IPS-11a (cell line): ENCODE data around the gene TMCC2.

Source experiments
- H3K4me3 ChIP-seq: one replicate; pipeline ENCODE4 v1.5.1; 2013; ENCODE audit warnings: low read depth, low read length, control low read depth

TMCC2 gene

DNA sequence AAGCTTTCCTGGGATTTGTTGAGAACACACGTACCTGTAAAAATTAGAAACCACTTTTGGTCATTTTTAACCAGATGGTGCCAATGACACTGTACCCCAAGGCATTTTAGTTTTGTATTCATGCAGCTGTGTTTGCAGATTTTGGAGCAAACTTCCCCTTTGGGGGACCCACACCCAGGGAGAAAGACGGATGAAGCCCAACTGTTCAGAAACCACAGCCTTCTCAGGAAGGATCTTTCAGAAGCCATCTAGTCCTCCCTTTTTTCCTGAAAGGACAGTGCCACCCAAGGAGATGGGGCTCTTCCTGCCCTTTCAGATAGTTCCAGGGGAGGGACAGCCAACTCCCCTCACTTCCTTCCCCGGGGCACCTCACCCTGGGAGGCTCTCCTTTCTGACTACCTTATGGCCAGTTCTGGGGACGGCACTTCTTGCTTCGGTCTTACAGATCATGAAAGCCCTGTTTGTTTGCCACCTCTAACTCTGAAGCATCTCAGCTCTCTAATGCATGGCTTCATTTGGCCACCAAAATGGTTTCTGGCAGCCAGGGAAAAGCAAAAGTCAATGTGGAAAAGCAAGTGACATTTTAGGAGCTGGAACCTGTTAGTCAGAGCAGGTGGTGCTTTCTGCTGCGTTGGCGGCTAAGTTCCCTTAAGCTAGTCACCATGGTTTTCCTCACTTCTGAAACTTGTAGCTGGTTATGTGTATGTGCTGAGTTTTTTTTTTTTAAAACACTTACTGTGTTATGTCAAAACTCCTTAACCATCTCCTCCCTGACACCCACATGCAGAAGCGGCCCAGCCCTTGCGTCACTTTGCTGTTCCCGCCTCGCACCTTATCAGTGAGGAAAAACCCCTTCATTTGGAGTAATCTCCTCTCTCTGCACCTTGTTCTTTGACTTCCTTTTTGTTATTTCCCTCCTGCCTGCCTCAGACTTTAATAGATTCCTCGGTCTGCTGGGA, 10.1 kb downstream of the TMCC2 start:
- H3K4me3 ChIP-seq = no peak overlapping the region

DNA sequence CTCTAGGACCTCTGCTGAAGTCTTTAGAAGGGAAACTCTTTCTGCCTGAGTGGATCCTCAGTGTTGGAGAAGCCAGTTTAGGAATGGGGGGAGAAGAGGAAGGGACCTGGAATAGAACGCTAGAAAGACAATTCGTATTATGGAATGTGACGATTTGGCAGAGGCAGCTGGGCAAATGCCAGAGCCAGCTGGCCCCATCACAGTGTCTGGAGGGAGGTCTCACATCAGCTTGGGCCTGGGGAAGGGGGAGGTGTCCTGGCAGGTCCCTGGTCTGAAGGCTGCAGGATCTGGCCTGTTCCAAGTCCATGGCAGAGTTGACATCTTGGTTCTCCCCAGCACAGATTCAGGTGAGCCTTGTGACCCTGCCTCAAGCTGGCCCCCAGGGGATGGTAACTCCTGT, 11.3 kb downstream of the TMCC2 start:
- no peak overlapping the region for H3K4me3 ChIP-seq

DNA sequence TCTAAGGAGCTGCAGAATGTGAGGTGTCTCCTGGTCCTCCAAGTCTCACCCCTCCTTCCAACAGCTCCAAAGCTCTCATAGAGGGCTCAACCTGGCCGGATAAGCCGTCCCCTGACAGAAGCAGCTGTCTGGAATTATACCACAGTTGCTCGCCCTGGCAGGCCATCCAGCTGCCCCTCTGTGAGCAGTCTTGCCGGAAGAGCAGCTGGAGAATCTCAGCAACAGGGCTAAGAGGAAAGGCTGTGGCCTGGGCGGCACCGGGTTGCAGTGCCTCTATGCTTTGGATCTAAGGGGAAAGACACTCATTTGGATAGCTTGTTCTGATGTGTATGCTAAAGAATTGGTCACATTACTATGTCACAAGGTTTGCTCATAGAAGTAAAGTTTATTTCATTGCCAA, 12.4 kb downstream of the TMCC2 start:
- H3K4me3 ChIP-seq = no peak overlapping the region

DNA sequence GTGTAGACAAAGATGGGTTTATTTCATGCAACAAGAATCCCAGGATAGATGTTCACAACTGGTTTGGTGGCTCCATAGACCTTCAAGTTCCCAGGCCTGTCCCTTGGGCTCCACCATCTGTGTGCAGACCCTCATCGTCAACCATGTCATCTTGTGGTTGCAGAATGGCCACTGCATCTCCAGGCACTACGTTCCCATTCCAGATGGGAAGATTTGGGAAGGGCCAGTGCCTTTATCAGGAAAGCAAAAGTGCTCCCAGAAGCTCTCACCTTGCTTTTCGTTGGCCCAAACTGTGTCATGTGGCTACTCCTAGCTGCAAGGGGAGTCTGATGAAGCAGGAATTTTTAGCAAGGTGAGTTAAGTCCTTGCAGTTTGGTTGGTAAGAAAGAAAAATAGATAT, 12.8 kb downstream of the TMCC2 start:
- H3K4me3 ChIP-seq = no peak overlapping the region

DNA sequence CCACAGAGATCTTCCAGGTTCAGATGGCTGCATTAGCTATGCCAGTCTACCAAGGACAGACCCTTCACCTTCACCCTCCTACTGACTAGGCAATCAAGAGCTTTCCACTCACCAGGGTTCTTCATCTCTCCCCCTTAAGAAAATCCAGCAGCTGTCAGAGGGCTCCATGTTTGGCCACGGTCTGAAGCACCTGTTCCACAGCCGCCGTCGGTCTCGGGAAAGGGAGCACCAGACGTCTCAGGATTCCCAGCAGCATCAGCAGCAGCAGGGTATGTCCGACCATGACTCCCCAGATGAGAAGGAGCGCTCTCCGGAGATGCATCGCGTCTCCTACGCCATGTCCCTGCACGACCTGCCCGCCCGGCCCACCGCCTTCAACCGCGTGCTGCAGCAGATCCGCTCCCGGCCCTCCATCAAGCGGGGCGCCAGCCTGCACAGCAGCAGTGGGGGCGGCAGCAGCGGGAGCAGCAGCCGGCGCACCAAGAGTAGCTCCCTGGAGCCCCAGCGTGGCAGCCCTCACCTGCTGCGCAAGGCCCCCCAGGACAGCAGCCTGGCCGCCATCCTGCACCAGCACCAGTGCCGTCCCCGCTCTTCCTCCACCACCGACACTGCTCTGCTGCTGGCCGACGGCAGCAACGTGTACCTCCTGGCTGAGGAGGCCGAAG, 13.8 kb downstream of the TMCC2 start:
- no peak overlapping the region for H3K4me3 ChIP-seq

DNA sequence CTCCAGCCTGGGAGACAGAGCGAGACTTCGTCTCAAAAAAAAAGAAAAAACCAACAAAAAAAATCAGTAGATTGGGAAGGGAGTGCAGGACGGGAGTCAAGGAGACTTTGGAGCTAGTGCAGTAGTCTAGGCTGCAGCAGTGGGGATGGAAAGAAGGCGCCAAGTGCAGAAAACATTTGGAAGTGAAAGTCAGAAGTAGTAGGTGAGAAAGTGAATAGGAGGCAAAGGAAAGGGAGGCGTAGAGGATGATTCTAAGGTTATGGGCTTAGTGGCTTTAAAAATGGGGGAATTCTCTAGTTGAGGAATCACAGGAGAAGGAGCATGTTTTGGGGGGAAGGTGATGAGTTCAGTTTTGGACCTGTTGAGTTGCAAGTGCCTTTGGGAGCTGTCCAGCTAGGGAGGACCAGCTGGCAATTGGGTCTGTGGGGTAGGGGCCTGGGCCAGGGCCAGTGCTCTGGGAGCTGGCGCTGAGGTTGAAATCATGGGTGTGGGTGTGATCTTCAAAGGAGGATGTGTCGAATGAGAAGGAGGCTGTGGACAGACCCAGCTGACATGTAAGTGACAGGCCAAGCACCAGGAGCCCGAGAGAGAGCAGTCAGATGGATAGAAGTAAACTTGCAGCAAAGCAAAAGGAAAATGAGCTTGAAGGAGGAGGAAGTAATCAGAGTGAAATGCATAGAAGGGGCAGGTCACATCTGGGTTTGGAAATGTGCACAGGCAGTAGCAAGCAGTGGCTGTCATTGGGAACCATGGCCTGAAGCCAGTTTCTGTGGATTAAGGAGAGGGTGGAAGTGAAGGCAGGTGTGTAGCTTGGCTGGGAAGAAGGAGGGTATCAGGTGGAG, 15.8 kb downstream of the TMCC2 start:
- no peak overlapping the region for H3K4me3 ChIP-seq

DNA sequence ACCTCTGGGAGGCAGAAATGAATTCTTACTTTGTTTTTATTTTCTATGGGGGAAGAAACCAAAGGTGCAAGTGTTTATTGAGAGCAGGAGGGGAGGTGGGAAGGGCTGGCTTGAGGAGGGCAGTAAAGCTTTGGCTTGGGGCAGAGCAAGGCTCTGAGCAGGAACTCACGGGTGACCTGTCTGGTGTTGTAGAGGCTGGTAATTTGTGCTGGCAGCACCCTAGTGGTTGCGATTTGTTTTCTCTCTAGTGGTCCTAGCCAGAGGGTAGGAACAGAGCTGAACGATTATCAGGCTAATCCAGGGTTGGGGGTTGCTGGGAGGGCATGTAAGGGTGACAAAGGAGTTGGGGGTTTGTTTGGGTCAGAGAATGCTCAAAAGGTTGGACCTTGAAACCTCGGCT, 16.6 kb downstream of the TMCC2 start:
- H3K4me3 ChIP-seq = no peak overlapping the region

DNA sequence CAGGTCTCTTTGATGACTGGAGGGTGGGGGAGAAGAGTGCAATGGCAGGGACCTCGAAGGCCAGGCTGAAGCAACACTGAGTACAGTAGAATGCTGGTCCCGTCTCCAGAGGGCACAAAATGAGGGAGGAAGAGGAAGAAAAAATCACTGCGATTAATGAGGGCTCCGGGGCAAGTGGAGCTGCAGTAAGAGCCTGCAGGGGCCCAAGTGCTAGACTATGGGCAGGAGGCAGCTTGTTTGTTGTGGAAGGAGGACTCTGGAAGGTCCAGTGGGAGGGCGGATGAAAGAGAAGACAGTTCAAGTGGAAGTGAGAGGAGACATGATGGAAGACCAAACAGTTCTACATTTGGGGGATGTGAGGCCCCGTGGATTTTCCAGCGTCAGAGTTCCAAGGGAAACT, 17.4 kb downstream of the TMCC2 start:
- no peak overlapping the region for H3K4me3 ChIP-seq

DNA sequence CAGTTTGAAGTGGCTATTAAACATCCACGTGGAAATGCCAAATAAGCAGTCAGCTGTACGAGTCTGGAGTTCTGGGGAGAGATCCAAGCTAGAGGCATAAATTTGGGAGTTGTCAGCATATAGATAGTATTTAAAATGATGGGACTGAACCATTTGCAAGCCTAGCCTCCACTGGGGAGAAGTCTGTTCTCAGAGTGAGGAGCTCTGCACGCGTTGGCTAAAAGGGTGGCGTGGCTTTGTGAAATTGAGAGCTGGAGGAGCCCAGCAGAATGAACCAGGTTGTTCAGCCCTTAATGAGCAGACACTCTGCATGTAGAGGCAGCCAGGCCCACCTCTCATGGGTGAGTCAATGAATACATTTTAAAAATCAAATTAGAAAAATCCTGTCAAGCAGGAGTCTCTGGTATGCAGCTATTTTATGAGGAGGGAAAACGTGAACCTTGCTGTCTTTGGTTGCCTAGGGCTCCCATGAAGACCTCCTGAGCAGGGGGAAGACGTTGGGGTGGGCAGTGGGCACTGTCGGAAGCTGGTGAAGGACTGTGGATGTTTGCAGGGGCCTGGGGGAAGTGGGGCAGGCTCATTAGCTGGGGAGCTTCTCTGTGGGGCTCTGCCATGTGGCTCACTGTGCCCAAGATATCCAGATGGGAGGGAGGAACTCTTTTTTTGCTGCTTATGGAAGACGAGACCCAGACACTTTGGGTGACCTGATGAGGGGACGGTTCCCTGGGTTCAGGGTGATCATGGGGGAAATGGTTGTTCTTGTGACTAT, 18.8 kb downstream of the TMCC2 start:
- H3K4me3 ChIP-seq = no peak overlapping the region

DNA sequence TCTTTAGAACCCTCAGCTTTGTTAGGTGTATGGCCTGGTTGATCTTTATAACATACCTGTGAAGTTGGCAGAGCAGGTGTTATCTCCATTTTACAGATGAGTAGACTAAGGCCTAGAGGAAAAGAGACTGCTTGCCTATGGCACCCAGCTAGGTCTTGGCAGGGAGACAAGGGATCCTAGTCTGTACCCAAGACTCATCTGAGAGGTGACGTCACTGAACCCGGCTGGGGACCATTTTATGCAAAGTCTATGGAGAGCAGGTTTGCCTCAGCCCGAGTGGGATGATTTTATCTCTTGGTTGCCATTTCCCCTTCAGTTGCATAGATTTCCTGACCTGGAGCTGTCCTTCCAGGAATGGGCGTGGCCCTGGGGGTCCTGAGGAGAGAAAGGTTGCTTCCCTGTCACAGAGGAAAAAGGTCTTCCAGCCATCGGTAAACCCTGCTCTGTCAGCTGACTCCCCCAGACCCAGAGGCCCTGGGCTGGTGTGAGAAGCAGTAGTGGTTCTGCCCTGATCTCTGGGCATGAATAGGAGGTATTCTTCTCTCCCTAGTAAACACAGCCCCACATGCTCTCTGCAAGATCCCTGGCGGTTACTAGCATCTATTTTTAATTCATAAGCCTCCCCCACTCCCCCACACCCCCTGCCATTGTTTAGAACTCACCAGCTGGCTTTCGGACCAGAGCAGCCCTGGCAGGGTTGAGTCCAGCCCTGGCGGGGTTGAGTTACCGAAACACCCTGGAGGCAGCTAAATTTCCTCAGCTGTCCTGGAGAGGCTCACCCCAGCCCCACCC, 19.6 kb downstream of the TMCC2 start:
- H3K4me3 ChIP-seq = no peak overlapping the region

DNA sequence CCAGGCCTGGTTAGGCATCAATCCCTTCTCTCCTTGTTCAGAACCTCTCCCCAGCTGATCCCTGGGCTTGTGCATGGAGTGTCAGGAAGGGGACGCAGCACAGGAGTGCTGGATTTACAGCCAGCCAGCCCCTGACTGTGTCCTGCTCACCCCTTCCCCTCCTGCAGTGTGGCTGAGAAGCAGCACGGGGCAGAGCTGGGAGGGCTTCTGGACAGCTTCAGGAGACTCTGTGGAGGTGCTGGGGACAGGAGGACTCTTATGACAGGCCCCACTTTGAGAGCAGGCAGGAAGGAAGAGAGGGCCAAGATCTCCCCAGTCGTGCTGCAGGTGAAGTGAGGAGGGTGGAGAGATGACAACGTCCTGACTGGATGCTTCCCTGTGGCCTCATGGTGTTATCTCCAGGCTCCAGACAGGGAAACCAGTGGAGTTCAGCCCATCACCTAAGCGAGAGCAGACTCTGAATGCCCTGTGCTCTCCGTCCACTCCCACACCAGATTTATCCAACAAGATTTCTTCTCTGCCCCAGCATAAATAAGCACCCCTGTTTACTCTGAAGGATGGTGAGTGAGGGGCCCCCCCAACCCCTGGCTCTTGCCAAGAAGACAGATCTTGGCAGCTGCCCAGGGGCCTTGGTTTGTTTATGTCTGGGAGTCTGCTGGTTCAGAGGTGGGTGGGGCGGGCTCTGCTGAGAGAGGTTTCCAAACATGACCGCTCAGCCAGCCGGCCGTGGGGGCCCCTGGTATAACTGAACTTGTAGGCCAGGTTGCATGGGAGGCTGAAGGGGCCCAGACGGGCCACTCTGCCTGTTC, 21.3 kb downstream of the TMCC2 start:
- no peak overlapping the region for H3K4me3 ChIP-seq

DNA sequence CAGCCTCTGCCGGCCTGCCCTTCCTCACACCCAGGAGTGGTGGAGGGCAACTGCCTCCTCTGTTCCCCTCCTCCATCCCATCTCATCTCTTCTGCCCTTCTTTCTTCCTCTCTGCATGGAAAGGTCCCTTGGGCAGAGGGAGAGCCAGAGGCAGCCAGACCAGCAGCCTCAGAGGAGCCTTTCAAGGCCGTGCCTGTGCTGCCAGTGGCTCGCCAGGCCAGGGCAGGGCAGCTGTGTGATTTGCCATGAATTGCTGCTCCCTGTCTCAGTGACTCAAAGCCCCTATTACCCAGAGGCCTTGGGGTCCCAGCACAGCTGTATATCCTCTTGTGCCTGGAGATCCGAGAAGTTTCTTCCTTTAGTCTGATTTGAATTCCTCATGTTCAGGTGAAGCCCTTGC, 21.9 kb downstream of the TMCC2 start:
- no peak overlapping the region for H3K4me3 ChIP-seq

DNA sequence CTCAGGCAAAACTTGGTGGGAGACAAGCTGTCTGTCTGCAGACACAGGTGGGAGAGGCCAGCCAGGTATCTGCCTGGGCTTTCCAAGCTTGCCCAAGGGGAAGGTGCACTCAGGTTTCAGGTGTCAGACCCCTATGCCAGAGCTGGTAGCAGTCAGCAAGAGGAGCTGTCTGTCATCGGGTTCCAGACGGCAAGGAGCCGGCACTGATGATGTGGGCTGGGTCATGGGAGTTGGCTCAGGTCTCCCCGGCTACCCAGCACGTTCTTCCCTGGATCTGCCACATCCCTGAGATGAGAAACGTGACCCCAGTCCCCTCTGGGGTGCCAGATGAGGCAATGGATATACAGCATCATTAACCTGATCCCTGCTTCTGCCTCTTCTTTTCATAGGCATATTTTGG, 23.0 kb downstream of the TMCC2 start:
- no peak overlapping the region for H3K4me3 ChIP-seq

DNA sequence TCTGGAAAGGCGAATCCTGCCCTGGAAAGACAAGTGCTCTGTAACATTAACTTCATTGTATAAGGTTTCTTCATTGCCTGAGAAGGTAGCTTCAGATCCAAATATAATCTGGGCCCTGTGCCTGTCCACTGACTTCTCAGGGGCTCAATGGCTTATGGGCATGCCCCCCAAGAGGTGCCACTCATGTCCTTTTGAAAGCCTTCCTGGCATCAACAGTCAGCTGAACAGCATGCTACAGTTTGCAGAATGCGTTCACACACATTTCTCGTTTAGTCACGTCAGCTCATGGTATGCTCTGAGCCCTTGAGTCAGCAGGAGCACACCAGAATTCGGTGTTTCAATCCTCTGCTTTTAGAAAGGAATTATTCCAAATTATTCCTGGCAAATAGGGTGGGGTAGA, 23.8 kb downstream of the TMCC2 start:
- H3K4me3 ChIP-seq = no peak overlapping the region

DNA sequence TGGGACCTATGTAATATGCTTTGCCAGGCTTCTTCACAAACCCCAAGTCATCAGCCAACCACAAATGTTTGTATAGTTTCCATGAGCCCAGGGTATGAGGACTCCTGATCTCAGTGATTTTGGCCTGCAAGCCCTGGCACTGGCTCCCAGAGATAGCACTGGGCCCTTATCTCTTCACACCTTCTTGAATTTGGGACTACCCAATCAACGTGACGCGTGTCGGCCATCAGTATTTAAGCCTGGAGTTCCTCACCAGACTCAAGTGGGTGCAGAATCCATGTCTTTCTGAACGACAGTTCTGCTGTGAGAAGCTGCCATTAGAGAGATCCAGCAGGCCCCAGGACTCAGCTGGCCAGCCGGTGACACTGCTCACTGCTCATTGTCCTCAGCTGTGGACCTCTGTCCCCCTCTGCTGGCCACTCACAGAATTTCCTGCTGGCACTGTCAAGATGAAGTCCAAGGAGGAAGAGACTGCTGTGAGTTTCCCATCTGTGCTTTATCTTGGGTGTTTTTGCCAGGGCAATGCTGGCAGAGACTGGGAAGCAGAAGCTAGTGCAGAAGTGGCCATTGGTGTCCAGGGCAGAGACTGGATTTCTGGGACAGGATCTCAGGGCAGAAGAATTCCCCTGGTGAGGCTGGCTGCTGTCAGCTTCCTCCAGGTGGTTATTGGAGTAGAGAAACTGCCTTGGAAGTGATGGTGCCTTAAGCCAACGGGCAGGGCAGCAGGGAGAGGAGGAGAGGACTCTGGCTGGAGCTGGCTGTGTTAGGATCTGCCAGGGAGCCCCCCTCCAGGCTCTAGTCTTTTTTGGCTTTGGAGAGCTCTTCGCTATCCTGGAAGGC, 28.4 kb downstream of the TMCC2 start:
- H3K4me3 ChIP-seq = no peak overlapping the region

DNA sequence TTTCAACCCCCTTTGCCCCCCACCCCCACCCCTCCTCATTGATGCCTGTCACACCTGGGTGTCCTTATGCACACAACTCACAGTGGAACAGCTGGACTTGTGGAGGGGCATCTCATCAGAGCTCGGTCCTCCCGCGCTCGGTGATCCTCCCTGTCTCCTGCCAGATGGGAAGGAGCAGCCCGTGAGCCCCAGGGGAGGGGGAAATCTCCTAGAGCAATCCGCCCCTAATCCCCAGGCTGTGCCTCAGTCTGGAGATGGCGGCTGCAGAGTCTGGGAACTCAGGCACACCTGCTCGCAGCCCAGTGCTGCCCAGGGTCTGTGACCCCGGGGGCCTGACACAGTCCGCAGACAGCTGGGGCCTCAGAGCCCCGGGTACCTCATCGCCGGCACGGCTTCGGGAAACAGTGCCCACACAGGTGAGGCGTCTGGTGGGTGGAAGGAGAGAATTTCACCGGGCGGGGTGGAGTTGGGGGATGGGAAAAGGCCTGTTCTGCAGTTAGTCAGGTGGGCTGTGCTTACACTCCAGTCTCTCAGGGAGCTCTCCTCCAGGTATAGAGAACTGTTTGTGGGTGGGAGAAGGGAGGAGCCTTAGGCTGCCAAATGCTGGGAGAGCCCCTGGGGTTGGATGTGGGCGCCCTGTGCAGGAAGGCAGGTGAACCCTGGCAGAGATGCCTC, 29.3 kb downstream of the TMCC2 start:
- no peak overlapping the region for H3K4me3 ChIP-seq

DNA sequence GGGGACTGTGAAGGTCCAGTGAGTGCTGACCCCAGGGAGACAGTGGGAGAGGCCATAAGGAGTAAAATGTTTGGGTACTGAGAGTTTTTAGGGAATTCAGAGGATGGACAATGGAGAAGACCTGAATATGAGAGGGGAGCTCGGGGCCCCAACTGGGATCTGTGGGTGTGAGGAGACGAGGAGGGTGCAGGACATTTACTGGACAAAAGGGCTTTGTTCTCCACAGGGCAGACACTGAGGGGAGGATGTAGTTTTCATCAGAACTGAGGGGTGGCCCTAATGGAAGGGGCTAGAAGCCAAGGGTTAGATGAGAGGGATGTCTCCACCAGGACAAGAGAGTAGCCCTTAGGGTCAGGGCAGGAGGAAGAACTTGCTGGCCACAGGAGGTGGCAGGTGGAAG, 30.0 kb downstream of the TMCC2 start:
- no peak overlapping the region for H3K4me3 ChIP-seq

DNA sequence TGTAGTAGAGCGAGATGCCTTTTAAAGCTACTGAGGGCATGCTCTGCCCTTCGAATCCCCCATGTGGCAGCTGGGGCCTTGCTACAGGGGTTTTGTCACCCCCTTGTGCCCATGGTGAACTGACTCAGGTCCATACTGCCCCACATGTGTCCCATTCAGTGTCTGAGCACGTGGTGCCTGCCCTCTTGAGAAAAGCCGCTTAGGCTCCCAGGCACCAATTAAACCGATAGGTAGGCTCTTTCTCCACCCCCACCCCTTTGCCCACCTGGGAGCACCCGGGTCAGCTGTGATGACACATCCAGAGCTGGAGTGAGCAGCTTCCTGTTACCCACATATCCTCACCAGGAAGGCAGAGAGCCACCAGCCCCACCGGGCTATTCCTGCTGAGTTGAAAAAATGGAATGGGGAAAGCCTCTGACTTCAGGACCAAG, 30.5 kb downstream of the TMCC2 start:
- no peak overlapping the region for H3K4me3 ChIP-seq
